K562 (cell line): ENCODE data around the gene MEGF11. TPM values are rescaled to one million over a fixed set of nuclear protein-coding genes. Genes with fewer than 3 reads are reported as not detected.
A peak's percentile ranks its signal among the peaks of the same experiment; 100 is the strongest.

Experiments used
- ASH1L ChIP-seq: fragments of 450-650 bp; IDR thresholded peaks from 2 replicates; pipeline ENCODE4 v1.6.1; 2018; ENCODE audit warnings: borderline replicate concordance, mild to moderate bottlenecking, low read depth; ENCODE audit not compliant: partially characterized antibody
- BRCA1 ChIP-seq, 2 experiments: fragments of 450-650 bp in 1 of 2; sonication (generic) in 1 of 2; formaldehyde crosslinking in 1 of 2; IDR thresholded peaks; 2 replicates each; pipeline versions ENCODE4 v1.5.0 to v1.6.1; 2017 to 2020; ENCODE audit warnings: mild to moderate bottlenecking in 1 of 2, missing genetic modification reagents in 1 of 2
- CBX1 ChIP-seq: sonication (generic); IDR thresholded peaks from 2 replicates; pipeline ENCODE4 v1.6.1; 2016; ENCODE audit warnings: antibody characterized with exemption, low read depth, mild to moderate bottlenecking
- HNRNPH1 ChIP-seq: fragments of 200-400 bp; formaldehyde crosslinking; optimal IDR thresholded peaks from 2 replicates; pipeline ENCODE3; 2017; ENCODE audit warnings: low read depth, mild to moderate bottlenecking, low read length, moderate library complexity
- PHB ChIP-seq: fragments of 250-450 bp; sonication (Bioruptor Pico); IDR thresholded peaks from 2 replicates; pipeline ENCODE4 v1.5.0; 2021
- SP2 ChIP-seq: IDR thresholded peaks from 2 replicates; pipeline ENCODE4 v1.6.1; 2011; ENCODE audit warnings: mild to moderate bottlenecking, low read depth, low read length, moderate library complexity; ENCODE audit not compliant: poor library complexity, severe bottlenecking; ENCODE audit errors: extremely low read depth
- SRSF9 ChIP-seq: fragments of 200-400 bp; formaldehyde crosslinking; IDR thresholded peaks from 2 replicates; pipeline ENCODE4 v1.6.1; 2017; ENCODE audit warnings: low read depth, low read length, borderline replicate concordance
- polyA plus RNA-seq, 8 experiments: library from polyadenylated mRNA; depleted of rRNA in 4 of 8; stranded (reverse) in 5 of 8; unstranded in 3 of 8; fragments of >200 nt; fragmentation: Nextera tagmentation in 2 of 8; fragmentation: Illumina TruSeq in 1 of 8; extraction: Ambion mirVana in 2 of 8; extraction: Trizol in 1 of 8; gene quantifications; 2 replicates each; pipeline versions ENCODE4 v1.2.1 to v1.2.3, GENCODE V29; 2011 to 2014; ENCODE audit warnings: inconsistent platforms in 1 of 8, missing spikeins in 1 of 8
- total RNA-seq, 7 experiments: library from RNA; depleted of rRNA in 6 of 7; stranded (reverse); fragments of >200 nt in 6 of 7; fragmentation: Illumina TruSeq in 2 of 7; extraction: Trizol in 2 of 7; gene quantifications; 2 replicates each; pipeline versions ENCODE4 v1.2.1 to v1.2.3, GENCODE V29; 2011 to 2021; ENCODE audit warnings: low replicate concordance in 1 of 7
- TF ChIP-seq, protein P1 (sequence below): fragments of 200-600 bp; sonication (generic); IDR thresholded peaks from one replicate; pipeline ENCODE4 v1.6.1; 2012; ENCODE audit warnings: mild to moderate bottlenecking, low read depth, low read length, inconsistent platforms
- TF ChIP-seq, protein P2 (sequence below), 2 experiments: fragments of 150-350 bp in 1 of 2; IDR thresholded peaks; 2 replicates each; pipeline ENCODE4 v1.6.1; 2012 to 2016; ENCODE audit warnings: low read depth in 2 of 2, low read length in 2 of 2, mild to moderate bottlenecking in 1 of 2, moderate library complexity in 1 of 2

Gene MEGF11
- total and polyA plus RNA-seq, 9 of the 15 experiments (the other 6 are each of a cell fraction or from before 2014, with no cell fraction given) = 0.06 to 0.23 (median 0.20) TPM; not detected in 6

DNA sequence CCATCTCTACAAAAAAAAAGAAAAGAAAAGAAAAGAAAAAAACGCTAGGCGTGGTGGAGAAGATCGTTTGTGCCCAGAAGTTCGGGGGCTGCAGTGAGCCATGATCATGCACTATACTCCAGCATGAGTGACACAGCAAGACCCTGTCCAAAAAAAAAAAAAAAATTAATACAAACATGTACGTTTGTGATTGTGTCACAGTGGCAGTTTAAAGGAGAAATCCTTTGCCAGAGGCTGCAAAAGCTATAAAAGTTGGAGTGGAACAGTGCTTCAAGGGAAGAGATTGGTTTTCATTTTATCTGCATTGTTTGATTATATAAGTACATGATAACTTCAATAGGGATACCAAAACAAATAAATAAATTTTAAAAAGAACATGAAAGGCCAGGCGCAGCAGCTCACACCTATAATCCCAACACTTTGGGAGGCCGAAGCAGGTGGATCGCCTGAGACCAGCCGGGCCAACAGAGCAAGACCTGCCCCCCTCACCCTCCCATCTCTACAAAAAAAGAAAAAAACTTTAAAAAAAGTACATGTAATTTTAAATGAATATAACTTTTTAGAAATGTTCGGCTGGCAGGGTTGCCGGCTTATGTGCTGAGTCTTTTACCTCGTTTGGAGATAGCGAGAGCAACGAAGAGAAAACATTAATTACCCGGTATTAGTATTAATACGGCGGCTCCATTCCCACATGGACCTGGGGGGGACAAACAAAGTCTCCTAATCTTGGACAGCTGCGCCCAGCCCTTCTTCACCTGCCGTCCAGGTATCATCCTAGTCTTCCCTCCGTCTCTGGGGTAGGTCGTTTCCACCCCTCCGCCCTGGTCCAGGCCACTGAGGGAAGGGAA is 39.2 kb upstream of the MEGF11 start (continued):
- TF ChIP-seq, protein P1, sequence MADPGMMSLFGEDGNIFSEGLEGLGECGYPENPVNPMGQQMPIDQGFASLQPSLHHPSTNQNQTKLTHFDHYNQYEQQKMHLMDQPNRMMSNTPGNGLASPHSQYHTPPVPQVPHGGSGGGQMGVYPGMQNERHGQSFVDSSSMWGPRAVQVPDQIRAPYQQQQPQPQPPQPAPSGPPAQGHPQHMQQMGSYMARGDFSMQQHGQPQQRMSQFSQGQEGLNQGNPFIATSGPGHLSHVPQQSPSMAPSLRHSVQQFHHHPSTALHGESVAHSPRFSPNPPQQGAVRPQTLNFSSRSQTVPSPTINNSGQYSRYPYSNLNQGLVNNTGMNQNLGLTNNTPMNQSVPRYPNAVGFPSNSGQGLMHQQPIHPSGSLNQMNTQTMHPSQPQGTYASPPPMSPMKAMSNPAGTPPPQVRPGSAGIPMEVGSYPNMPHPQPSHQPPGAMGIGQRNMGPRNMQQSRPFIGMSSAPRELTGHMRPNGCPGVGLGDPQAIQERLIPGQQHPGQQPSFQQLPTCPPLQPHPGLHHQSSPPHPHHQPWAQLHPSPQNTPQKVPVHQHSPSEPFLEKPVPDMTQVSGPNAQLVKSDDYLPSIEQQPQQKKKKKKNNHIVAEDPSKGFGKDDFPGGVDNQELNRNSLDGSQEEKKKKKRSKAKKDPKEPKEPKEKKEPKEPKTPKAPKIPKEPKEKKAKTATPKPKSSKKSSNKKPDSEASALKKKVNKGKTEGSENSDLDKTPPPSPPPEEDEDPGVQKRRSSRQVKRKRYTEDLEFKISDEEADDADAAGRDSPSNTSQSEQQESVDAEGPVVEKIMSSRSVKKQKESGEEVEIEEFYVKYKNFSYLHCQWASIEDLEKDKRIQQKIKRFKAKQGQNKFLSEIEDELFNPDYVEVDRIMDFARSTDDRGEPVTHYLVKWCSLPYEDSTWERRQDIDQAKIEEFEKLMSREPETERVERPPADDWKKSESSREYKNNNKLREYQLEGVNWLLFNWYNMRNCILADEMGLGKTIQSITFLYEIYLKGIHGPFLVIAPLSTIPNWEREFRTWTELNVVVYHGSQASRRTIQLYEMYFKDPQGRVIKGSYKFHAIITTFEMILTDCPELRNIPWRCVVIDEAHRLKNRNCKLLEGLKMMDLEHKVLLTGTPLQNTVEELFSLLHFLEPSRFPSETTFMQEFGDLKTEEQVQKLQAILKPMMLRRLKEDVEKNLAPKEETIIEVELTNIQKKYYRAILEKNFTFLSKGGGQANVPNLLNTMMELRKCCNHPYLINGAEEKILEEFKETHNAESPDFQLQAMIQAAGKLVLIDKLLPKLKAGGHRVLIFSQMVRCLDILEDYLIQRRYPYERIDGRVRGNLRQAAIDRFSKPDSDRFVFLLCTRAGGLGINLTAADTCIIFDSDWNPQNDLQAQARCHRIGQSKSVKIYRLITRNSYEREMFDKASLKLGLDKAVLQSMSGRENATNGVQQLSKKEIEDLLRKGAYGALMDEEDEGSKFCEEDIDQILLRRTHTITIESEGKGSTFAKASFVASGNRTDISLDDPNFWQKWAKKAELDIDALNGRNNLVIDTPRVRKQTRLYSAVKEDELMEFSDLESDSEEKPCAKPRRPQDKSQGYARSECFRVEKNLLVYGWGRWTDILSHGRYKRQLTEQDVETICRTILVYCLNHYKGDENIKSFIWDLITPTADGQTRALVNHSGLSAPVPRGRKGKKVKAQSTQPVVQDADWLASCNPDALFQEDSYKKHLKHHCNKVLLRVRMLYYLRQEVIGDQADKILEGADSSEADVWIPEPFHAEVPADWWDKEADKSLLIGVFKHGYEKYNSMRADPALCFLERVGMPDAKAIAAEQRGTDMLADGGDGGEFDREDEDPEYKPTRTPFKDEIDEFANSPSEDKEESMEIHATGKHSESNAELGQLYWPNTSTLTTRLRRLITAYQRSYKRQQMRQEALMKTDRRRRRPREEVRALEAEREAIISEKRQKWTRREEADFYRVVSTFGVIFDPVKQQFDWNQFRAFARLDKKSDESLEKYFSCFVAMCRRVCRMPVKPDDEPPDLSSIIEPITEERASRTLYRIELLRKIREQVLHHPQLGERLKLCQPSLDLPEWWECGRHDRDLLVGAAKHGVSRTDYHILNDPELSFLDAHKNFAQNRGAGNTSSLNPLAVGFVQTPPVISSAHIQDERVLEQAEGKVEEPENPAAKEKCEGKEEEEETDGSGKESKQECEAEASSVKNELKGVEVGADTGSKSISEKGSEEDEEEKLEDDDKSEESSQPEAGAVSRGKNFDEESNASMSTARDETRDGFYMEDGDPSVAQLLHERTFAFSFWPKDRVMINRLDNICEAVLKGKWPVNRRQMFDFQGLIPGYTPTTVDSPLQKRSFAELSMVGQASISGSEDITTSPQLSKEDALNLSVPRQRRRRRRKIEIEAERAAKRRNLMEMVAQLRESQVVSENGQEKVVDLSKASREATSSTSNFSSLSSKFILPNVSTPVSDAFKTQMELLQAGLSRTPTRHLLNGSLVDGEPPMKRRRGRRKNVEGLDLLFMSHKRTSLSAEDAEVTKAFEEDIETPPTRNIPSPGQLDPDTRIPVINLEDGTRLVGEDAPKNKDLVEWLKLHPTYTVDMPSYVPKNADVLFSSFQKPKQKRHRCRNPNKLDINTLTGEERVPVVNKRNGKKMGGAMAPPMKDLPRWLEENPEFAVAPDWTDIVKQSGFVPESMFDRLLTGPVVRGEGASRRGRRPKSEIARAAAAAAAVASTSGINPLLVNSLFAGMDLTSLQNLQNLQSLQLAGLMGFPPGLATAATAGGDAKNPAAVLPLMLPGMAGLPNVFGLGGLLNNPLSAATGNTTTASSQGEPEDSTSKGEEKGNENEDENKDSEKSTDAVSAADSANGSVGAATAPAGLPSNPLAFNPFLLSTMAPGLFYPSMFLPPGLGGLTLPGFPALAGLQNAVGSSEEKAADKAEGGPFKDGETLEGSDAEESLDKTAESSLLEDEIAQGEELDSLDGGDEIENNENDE = peak; percentile 66
- TF ChIP-seq SP2 (no peak), BRCA1 (IDR thresholded peaks at IDR 0.05) (no peak), BRCA1 (CRISPR knock-in tag; IDR thresholded peaks at IDR 0.05) (no peak), HNRNPH1 (no peak), ASH1L (no peak), SRSF9 (no peak), PHB (CRISPR knock-in tag) (no peak), CBX1 (no peak)
- TF ChIP-seq, protein P2, sequence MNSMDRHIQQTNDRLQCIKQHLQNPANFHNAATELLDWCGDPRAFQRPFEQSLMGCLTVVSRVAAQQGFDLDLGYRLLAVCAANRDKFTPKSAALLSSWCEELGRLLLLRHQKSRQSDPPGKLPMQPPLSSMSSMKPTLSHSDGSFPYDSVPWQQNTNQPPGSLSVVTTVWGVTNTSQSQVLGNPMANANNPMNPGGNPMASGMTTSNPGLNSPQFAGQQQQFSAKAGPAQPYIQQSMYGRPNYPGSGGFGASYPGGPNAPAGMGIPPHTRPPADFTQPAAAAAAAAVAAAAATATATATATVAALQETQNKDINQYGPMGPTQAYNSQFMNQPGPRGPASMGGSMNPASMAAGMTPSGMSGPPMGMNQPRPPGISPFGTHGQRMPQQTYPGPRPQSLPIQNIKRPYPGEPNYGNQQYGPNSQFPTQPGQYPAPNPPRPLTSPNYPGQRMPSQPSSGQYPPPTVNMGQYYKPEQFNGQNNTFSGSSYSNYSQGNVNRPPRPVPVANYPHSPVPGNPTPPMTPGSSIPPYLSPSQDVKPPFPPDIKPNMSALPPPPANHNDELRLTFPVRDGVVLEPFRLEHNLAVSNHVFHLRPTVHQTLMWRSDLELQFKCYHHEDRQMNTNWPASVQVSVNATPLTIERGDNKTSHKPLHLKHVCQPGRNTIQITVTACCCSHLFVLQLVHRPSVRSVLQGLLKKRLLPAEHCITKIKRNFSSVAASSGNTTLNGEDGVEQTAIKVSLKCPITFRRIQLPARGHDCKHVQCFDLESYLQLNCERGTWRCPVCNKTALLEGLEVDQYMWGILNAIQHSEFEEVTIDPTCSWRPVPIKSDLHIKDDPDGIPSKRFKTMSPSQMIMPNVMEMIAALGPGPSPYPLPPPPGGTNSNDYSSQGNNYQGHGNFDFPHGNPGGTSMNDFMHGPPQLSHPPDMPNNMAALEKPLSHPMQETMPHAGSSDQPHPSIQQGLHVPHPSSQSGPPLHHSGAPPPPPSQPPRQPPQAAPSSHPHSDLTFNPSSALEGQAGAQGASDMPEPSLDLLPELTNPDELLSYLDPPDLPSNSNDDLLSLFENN (IDR thresholded peaks at IDR 0.05; ENCODE audit: low read depth in 2 of 2, low read length in 2 of 2) = no peak
